Epithelial cell of umbilical artery (primary cell): ENCODE measurements around the gene ABCC4. TPM values are rescaled to one million over a fixed set of nuclear protein-coding genes. Genes with fewer than 3 reads are reported as not detected.

Experiments
- total RNA-seq: library from RNA; depleted of rRNA; stranded (reverse); fragments of >200 nt; gene quantifications from 2 replicates; pipeline ENCODE4 v1.2.3, GENCODE V29; 2014

Gene ABCC4, protein sequence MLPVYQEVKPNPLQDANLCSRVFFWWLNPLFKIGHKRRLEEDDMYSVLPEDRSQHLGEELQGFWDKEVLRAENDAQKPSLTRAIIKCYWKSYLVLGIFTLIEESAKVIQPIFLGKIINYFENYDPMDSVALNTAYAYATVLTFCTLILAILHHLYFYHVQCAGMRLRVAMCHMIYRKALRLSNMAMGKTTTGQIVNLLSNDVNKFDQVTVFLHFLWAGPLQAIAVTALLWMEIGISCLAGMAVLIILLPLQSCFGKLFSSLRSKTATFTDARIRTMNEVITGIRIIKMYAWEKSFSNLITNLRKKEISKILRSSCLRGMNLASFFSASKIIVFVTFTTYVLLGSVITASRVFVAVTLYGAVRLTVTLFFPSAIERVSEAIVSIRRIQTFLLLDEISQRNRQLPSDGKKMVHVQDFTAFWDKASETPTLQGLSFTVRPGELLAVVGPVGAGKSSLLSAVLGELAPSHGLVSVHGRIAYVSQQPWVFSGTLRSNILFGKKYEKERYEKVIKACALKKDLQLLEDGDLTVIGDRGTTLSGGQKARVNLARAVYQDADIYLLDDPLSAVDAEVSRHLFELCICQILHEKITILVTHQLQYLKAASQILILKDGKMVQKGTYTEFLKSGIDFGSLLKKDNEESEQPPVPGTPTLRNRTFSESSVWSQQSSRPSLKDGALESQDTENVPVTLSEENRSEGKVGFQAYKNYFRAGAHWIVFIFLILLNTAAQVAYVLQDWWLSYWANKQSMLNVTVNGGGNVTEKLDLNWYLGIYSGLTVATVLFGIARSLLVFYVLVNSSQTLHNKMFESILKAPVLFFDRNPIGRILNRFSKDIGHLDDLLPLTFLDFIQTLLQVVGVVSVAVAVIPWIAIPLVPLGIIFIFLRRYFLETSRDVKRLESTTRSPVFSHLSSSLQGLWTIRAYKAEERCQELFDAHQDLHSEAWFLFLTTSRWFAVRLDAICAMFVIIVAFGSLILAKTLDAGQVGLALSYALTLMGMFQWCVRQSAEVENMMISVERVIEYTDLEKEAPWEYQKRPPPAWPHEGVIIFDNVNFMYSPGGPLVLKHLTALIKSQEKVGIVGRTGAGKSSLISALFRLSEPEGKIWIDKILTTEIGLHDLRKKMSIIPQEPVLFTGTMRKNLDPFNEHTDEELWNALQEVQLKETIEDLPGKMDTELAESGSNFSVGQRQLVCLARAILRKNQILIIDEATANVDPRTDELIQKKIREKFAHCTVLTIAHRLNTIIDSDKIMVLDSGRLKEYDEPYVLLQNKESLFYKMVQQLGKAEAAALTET (N-terminal part only)
- 18.8 and 26.4 TPM in 2 replicates for total RNA-seq

GRCh38 chr13:95301183-95301967, at the start of gene ABCC4:
Gene ABCC4 (minus strand): TSS chr13:95301451. CDS start chr13:95301314, 137 bp downstream.

